D721Med (cell line): ENCODE measurements around the gene CPPED1.

ENCODE experiments used
- DNase-seq: peaks from one replicate; pipeline ENCODE4 v3.0.0; 2011; ENCODE audit warnings: low spot score; ENCODE audit not compliant: insufficient read length
- FAIRE-seq: peaks from 2 replicates; lab custom pipeline; 2011; peaks lifted over from hg19 to GRCh38; lab: Jason Lieb, UNC
- CTCF ChIP-seq: IDR thresholded peaks from 2 replicates; pipeline ENCODE4 v1.5.1; 2012; ENCODE audit warnings: mild to moderate bottlenecking, control low read depth; ENCODE audit not compliant: insufficient read depth; ENCODE audit errors: missing control alignments

CPPED1 gene

GRCh38 chr16:12675046-12675445 lies 128.6 kb downstream of the CPPED1 start:
- FAIRE-seq (no peak), DNase-seq (no peak)
- TF ChIP-seq CTCF: no peak

GRCh38 chr16:12674524-12674923 lies 129.2 kb downstream of the CPPED1 start:
- DNase-seq: no peak
- no peak for TF ChIP-seq CTCF
- no peak for FAIRE-seq

GRCh38 chr16:12674071-12674470 lies 129.6 kb downstream of the CPPED1 start:
- no peak for TF ChIP-seq CTCF
- FAIRE-seq (no peak), DNase-seq (no peak)

- FAIRE-seq: no peak
- no peak for DNase-seq
- TF ChIP-seq CTCF: no peak
Measured at GRCh38 chr16:12673466-12673865, 130.2 kb downstream of the CPPED1 start.

GRCh38 chr16:12672986-12673385 lies 130.7 kb downstream of the CPPED1 start:
- FAIRE-seq (no peak), DNase-seq (no peak)
- TF ChIP-seq CTCF: no peak

- no peak for TF ChIP-seq CTCF
- FAIRE-seq: no peak
- DNase-seq: no peak
Measured at GRCh38 chr16:12669908-12670307, 133.8 kb downstream of the CPPED1 start.

- FAIRE-seq (no peak), DNase-seq (no peak)
- no peak for TF ChIP-seq CTCF
Measured at GRCh38 chr16:12667909-12668308, 135.8 kb downstream of the CPPED1 start.
